Measurements from ENCODE around the gene CDCA4. TPM values are rescaled to one million over a fixed set of nuclear protein-coding genes. Genes with fewer than 3 reads are reported as not detected.

The CDCA4 gene
- total RNA-seq, 1 experiment from 2014 or later = 57.7 TPM

DNA sequence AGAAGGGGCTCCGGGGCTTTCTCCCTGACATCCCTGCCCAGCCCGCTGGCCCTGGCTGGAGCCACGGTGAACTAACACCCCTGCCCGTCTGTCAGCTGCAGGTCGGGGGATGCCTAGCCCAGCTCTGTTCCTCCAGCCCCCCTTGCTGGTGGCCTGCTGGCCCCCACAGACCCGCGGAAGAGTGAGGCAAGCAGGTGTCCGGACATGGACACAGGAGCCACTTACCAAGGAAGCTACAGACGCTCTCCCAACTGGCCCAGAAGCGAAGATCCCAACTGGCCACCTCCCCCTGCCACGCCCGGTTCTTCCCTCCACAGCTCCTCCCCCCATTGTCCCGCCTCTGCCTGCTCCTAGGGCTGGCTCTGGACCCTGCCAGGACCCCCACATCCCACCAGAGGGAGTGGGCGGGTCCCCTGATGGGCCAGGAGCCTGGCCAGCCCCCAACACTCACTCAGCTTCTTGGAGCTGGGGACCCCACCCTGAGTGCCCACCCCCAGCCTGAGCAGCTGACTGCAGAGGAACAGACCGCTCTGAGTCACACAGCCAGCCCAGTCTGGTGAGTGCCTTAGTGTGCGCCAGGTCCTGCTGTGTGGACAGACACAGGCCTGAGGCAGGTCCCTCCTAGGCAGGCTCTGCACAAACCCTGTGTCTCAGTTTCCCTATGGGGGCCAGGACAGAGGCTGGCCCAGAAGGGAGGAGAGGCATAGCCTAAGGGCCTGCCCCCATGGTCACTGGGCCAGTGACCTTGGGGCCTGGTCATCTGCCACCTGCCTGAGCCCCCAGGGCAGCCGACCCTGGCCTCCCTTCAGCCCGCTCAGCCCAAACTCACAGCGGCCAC, 50.4 kb downstream of the CDCA4 start:
- no peak overlapping the region for H2AFZ ChIP-seq (ENCODE audit: low read length)
- peak; percentile 68 for DNase-seq

More for the DNA sequence above, 50.4 kb downstream of the CDCA4 start:
- H4K91ac ChIP-seq (ENCODE audit: insufficient read length, low read depth, low read length) = no peak overlapping the region
- H2BK12ac ChIP-seq (ENCODE audit: insufficient read length, low read depth, low read length) = no peak overlapping the region
- no peak overlapping the region for H3K4me3 Mint-ChIP-seq
- no peak overlapping the region for H2BK15ac ChIP-seq (ENCODE audit: low read depth, low read length)
- H3K23me2 ChIP-seq (ENCODE audit: insufficient read length, low read depth, low read length, poor library complexity, severe bottlenecking) = peaks cover 6% of the 10 kb centered on the region
- peaks cover 3% of the 10 kb centered on the region; the same call in 1 of the 2 replicates for H3K4me1 ChIP-seq (ENCODE audit: insufficient read depth, low read length)
- H3K27me3 ChIP-seq (ENCODE audit: insufficient read depth, low read length) = no peaks in the 10 kb centered on the region; the same call in 1 of the 2 replicates
- H3K9me3 ChIP-seq (ENCODE audit: control insufficient read depth, low read depth, low read length) = no peaks in the 10 kb centered on the region
- no peaks in the 10 kb centered on the region for H3K9me3 Mint-ChIP-seq
- H3K23ac ChIP-seq (ENCODE audit: insufficient read length, low read depth, low read length) = no peak overlapping the region
- no peaks in the 10 kb centered on the region for H3K36me3 Mint-ChIP-seq (ENCODE audit: insufficient read depth in 1 of 3, low read depth in 3 of 3)
- H4K5ac ChIP-seq (ENCODE audit: insufficient read length, low read depth, low read length) = no peak overlapping the region
- WGBS (ENCODE audit: extremely low coverage, insufficient read length, low lambda C conversion rate) = no CpG with 5 or more reads among the region's 19 CpGs
- H4K20me1 ChIP-seq (ENCODE audit: control insufficient read depth, insufficient read depth, insufficient read length) = peaks cover 1% of the 10 kb centered on the region
- no peak overlapping the region for H2BK20ac ChIP-seq (ENCODE audit: low read depth, low read length, poor library complexity, severe bottlenecking)
- no peak overlapping the region for H3K18ac ChIP-seq (ENCODE audit: insufficient read length, low read depth, low read length)
- H3K27ac Mint-ChIP-seq = no peak overlapping the region
- H3K27ac ChIP-seq (ENCODE audit: insufficient read length, low read depth, low read length) = no peak overlapping the region
- H3K9ac ChIP-seq (ENCODE audit: extremely low read depth, insufficient read length, low read length) = no peak overlapping the region
- H2BK120ac ChIP-seq (ENCODE audit: low read depth, low read length, poor library complexity, severe bottlenecking) = no peak overlapping the region
- no peaks in the 10 kb centered on the region for H3K79me2 ChIP-seq (ENCODE audit: insufficient read depth, low read length)
- no peaks in the 10 kb centered on the region for H3K79me1 ChIP-seq (ENCODE audit: insufficient read depth, low read depth, low read length, poor library complexity, severe bottlenecking)
- H2BK5ac ChIP-seq (ENCODE audit: insufficient read length, low read length) = no peak overlapping the region
- H3K4me1 Mint-ChIP-seq = peaks cover 11 to 24% of the 10 kb centered on the region in 2 experiments
- no peak overlapping the region for H3K4ac ChIP-seq (ENCODE audit: low read depth, low read length)
- no peak overlapping the region for H4K8ac ChIP-seq (replicated peaks; ENCODE audit: insufficient read length, low read depth, low read length)
- no peak overlapping the region for H3K14ac ChIP-seq (ENCODE audit: insufficient read depth, low read length)
- TF ChIP-seq, protein P1, sequence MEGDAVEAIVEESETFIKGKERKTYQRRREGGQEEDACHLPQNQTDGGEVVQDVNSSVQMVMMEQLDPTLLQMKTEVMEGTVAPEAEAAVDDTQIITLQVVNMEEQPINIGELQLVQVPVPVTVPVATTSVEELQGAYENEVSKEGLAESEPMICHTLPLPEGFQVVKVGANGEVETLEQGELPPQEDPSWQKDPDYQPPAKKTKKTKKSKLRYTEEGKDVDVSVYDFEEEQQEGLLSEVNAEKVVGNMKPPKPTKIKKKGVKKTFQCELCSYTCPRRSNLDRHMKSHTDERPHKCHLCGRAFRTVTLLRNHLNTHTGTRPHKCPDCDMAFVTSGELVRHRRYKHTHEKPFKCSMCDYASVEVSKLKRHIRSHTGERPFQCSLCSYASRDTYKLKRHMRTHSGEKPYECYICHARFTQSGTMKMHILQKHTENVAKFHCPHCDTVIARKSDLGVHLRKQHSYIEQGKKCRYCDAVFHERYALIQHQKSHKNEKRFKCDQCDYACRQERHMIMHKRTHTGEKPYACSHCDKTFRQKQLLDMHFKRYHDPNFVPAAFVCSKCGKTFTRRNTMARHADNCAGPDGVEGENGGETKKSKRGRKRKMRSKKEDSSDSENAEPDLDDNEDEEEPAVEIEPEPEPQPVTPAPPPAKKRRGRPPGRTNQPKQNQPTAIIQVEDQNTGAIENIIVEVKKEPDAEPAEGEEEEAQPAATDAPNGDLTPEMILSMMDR (conservative IDR thresholded peaks at IDR 0.05) = no peak
- no peak overlapping the region for H3K56ac ChIP-seq (ENCODE audit: insufficient read length, low read depth, low read length)
- H3K27me3 Mint-ChIP-seq (ENCODE audit: low read depth) = peaks cover 21% of the 10 kb centered on the region
- no peak overlapping the region for H2AK5ac ChIP-seq (ENCODE audit: insufficient read length, low read length)
- H3K4me2 ChIP-seq (ENCODE audit: insufficient read depth, insufficient read length, low read length) = no peak overlapping the region
- H3T11ph ChIP-seq (ENCODE audit: low read length) = no peak overlapping the region
